ENCODE measurements around the gene BCL7C.

BCL7C gene

GRCh38 chr16:30886145-30886544 lies 7.7 kb downstream of the BCL7C start (continued):
- no peak for TF ChIP-seq ZFP30 (CRISPR knock-in tag; IDR thresholded peaks at IDR 0.05)
- TF ChIP-seq GLIS3 (CRISPR knock-in tag; IDR thresholded peaks at IDR 0.05) = no peak

DNA sequence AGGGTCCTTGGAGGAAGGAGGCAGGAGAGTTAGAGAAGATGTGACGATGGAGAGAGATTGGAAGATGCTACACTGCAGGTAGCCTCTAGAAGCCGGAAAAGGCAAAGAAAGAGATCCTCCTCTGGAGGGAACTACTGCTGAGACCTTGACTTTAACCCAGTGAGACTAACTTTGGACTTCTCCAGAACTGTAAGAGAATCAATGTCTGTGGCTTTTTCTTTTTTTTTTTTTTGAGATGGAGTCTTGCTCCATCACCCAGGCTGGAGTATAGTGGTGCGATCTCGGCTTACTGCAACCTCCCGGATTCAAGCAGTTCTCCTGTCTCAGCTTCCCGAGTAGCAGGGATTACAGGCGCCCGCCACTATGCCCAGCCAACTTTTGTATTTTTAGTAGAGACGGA lies 8.7 kb downstream of the BCL7C start:
- no peak for TF ChIP-seq ISL1 (CRISPR knock-in tag; IDR thresholded peaks at IDR 0.05)
- TF ChIP-seq OSR1 (CRISPR knock-in tag; IDR thresholded peaks at IDR 0.05) = no peak
- no peak for TF ChIP-seq BACH2 (CRISPR knock-in tag; IDR thresholded peaks at IDR 0.05; ENCODE audit: borderline replicate concordance)

DNA sequence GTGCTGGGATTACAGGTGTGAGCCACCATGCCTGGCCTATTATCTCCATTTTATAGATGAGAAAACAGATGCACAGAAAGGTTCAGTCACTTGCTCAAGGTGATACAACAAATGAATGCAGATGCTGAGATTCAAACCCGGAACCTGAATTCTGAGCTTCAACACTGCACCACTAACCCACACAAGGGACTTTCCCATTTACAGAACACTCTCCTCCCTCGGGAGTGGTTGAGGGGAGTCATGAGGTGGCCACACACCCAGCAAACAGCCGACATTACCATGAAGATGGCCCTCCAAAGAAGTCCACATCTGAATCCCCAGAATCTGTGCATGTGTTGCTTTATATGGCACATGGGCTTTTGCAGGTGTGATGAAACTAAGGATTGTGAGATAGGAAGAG lies 9.1 kb downstream of the BCL7C start:
- ATAC-seq = no peak
- TF ChIP-seq, protein P1, sequence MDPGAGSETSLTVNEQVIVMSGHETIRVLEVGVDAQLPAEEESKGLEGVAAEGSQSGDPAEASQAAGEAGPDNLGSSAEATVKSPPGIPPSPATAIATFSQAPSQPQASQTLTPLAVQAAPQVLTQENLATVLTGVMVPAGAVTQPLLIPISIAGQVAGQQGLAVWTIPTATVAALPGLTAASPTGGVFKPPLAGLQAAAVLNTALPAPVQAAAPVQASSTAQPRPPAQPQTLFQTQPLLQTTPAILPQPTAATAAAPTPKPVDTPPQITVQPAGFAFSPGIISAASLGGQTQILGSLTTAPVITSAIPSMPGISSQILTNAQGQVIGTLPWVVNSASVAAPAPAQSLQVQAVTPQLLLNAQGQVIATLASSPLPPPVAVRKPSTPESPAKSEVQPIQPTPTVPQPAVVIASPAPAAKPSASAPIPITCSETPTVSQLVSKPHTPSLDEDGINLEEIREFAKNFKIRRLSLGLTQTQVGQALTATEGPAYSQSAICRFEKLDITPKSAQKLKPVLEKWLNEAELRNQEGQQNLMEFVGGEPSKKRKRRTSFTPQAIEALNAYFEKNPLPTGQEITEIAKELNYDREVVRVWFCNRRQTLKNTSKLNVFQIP (CRISPR knock-in tag; IDR thresholded peaks at IDR 0.05; ENCODE audit: borderline replicate concordance, low read depth) = no peak
- TF ChIP-seq GLIS3 (CRISPR knock-in tag; IDR thresholded peaks at IDR 0.05) (no peak), CSDC2 (CRISPR knock-in tag; IDR thresholded peaks at IDR 0.05) (no peak), ZNF8 (CRISPR knock-in tag; IDR thresholded peaks at IDR 0.05) (no peak), TCF4 (CRISPR knock-in tag; IDR thresholded peaks at IDR 0.05; ENCODE audit: borderline replicate concordance) (no peak), BACH2 (CRISPR knock-in tag; IDR thresholded peaks at IDR 0.05; ENCODE audit: borderline replicate concordance) (no peak), ISL1 (CRISPR knock-in tag; IDR thresholded peaks at IDR 0.05) (no peak), PATZ1 (CRISPR knock-in tag; IDR thresholded peaks at IDR 0.05; ENCODE audit: borderline replicate concordance) (no peak), SNAI2 (CRISPR knock-in tag; IDR thresholded peaks at IDR 0.05) (no peak), OSR1 (CRISPR knock-in tag; IDR thresholded peaks at IDR 0.05) (no peak), TOX (CRISPR knock-in tag; IDR thresholded peaks at IDR 0.05; ENCODE audit: borderline replicate concordance) (no peak)

More for the DNA sequence above, 8.7 kb downstream of the BCL7C start:
- no peak for ATAC-seq

DNA sequence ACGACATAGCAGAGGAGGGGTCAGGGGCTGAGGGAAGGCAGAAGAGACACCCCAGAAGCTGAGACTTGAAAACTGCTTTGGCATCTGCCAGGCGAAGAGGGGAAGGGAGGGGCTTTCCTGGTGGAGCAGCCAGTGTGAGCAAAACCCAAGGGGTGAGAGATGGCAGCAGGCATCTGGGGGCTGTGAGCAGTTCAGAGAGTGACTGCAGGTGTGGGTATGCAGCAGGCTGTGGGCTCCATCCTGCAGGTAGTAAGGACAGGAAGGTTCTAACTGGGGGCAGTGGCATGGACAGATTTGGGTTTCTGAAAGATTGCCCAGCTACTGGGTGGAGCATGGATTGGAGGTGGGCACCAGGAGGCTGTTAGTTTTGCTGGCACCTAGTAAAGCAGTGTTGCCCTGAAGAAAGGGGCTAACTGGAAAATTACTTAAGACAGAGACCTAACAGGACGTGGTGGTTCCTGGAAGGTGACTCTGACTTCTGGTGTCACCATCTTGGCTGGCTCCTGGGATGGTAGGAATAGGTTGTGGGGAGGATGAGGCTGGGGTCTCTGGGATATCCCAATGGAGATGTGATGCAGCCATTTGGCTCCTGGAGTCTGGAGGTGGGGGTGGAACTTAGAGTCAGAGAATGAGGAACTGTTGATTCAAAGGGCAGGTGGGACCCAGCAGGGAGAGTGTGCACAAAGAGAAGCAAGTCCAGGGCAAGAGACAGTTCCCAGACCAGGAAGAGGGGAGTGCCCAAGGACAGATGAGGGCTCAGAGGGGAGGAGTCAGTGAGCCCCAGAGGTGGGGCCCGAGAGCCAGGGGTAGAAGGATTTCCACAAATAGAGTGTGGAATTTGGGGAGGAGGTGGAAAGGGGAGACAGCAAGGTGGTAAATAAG lies 11.2 kb downstream of the BCL7C start:
- ATAC-seq = peak; percentile 42

More for the DNA sequence above, 11.2 kb downstream of the BCL7C start:
- TF ChIP-seq SNAI2 (CRISPR knock-in tag; IDR thresholded peaks at IDR 0.05) = no peak
- TF ChIP-seq, protein P2, sequence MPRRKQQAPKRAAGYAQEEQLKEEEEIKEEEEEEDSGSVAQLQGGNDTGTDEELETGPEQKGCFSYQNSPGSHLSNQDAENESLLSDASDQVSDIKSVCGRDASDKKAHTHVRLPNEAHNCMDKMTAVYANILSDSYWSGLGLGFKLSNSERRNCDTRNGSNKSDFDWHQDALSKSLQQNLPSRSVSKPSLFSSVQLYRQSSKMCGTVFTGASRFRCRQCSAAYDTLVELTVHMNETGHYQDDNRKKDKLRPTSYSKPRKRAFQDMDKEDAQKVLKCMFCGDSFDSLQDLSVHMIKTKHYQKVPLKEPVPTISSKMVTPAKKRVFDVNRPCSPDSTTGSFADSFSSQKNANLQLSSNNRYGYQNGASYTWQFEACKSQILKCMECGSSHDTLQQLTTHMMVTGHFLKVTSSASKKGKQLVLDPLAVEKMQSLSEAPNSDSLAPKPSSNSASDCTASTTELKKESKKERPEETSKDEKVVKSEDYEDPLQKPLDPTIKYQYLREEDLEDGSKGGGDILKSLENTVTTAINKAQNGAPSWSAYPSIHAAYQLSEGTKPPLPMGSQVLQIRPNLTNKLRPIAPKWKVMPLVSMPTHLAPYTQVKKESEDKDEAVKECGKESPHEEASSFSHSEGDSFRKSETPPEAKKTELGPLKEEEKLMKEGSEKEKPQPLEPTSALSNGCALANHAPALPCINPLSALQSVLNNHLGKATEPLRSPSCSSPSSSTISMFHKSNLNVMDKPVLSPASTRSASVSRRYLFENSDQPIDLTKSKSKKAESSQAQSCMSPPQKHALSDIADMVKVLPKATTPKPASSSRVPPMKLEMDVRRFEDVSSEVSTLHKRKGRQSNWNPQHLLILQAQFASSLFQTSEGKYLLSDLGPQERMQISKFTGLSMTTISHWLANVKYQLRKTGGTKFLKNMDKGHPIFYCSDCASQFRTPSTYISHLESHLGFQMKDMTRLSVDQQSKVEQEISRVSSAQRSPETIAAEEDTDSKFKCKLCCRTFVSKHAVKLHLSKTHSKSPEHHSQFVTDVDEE (CRISPR knock-in tag; IDR thresholded peaks at IDR 0.05) = no peak
- TF ChIP-seq CSDC2 (CRISPR knock-in tag; IDR thresholded peaks at IDR 0.05) = no peak
- TF ChIP-seq ESRRG (CRISPR knock-in tag; IDR thresholded peaks at IDR 0.05) = no peak
- TF ChIP-seq, protein P1 (CRISPR knock-in tag; IDR thresholded peaks at IDR 0.05; ENCODE audit: borderline replicate concordance, low read depth) = no peak
- no peak for TF ChIP-seq ZFP30 (CRISPR knock-in tag; IDR thresholded peaks at IDR 0.05)
- no peak for TF ChIP-seq ARNTL (CRISPR knock-in tag; IDR thresholded peaks at IDR 0.05; ENCODE audit: borderline replicate concordance, low read depth)
- TF ChIP-seq BACH2 (CRISPR knock-in tag; IDR thresholded peaks at IDR 0.05; ENCODE audit: borderline replicate concordance) = no peak
- no peak for TF ChIP-seq ZFP3 (CRISPR knock-in tag; IDR thresholded peaks at IDR 0.05)
- TF ChIP-seq PATZ1 (CRISPR knock-in tag; IDR thresholded peaks at IDR 0.05; ENCODE audit: borderline replicate concordance) = no peak
